NCI-H2196 treated with DMSO at 0.1 percent for 48 hours (cell line): ENCODE data around the gene ZNF316.
"Not testable (repeated sequence)": the region's sequence is repeated elsewhere in the genome, so short reads cannot be mapped to it uniquely, and the experiment has no call there.

Experiments used
- DNase-seq: peaks from one replicate; lab custom pipeline; 2025; ENCODE audit not compliant: unreplicated experiment; lab: John Stamatoyannopoulos, UW

Gene ZNF316

DNA sequence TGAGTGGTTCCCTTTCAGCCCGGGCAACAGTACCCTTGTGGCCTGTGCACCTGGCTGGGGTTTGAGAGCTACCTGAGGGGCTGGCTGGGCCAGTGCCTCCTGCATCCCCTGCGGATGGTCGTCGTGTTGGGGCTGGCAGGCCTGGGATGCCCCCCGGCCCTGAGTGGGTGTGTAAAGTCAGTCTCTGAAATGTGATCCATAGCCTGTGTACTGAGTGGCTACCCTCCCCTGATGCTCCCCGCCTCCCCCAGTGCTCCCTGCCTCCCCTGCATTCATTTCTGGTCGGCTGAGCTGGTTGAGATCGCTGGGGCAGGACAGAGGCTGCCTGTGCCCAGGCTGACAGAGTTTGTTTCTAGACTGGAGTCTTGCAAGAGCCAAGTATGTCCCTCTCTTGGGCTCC is 9.3 kb downstream of the ZNF316 start:
- DNase-seq = no peak

DNA sequence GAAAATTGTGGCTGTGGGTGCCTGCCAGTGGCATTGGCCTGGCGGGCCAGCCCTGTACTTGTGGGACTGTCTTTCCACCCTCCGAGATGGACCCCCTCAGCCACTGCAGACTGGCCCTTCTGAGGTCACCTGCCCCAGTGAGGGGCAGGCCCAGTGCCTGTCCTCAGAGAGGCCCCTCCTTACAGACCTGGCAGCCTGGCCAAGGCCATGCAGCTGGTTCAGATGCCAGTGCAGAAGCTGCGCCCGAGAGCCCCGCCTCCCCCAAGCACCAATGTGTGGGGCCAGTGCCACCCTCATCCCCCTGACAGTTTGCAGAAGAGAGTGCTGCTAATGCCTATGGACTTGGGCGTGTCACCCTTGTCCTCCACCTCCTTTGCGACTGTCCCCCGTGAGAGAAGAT is 10.0 kb downstream of the ZNF316 start:
- no peak for DNase-seq

- no peak for DNase-seq
These were observed 10.4 kb downstream of the ZNF316 start for GRCh38 chr7:6647541-6647940.

GRCh38 chr7:6648066-6648814 is 11.1 kb downstream of the ZNF316 start:
- no peak for DNase-seq

GRCh38 chr7:6648815-6649104 is 11.6 kb downstream of the ZNF316 start:
- DNase-seq = no peak

DNA sequence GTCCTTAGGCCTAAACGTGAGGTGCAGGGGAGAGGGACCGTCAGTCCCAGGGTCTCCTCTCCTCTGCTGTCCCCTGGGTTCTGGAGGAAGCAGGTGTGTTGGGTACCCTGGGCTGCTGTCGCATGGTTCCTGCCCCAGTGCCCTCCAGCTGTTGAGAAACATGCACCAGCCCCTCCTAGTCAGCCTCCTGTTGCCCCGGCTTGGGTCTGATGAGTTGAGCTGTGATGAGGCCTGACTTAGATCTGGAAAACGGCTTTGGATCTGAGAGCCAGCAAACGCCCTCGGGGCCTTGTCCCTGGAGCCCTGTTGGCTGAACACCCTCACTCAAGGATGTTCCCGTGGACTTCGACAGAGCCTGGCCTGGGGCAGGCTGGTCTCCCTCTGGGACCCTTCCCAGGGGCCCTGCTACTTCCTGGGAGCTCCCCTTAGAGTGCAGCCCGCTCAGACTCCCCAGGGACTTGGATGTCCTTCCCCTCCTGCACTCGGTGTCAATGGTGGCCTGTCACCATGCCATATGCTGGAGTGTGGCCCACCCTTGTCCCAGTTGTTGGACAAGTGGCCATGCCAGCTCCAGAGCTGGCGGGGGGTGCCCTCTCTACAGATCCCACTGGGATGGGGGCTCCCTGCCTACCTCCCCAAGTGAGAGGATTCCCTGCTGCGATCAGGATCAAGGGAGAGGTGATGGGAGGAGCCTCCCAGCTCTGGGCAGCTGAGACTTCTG is 12.3 kb downstream of the ZNF316 start:
- DNase-seq = no peak

- DNase-seq = no peak
These were observed 13.0 kb downstream of the ZNF316 start for GRCh38 chr7:6650086-6650485.

GRCh38 chr7:6650521-6651011 is 13.4 kb downstream of the ZNF316 start:
- no peak for DNase-seq

- DNase-seq = no peak
These were observed 14.8 kb downstream of the ZNF316 start for GRCh38 chr7:6651851-6652445.

DNA sequence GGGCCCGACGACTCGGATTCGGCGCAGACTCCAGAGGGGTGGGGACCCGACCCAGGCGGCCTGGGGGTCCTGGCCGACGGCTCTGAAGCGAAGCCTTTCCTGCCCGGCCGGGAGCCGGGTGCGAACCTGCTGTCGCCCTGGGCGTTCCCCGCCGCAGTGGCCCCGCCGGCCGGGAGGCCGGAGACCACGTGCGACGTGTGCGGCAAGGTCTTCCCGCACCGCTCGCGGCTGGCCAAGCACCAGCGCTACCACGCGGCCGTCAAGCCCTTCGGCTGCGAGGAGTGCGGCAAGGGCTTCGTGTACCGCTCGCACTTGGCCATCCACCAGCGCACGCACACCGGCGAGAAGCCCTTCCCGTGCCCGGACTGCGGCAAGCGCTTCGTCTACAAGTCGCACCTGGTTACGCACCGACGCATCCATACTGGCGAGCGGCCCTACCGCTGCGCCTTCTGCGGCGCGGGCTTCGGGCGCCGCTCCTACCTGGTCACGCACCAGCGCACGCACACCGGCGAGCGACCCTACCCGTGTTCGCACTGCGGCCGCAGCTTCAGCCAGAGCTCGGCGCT is 15.4 kb downstream of the ZNF316 start:
- no peak for DNase-seq

DNA sequence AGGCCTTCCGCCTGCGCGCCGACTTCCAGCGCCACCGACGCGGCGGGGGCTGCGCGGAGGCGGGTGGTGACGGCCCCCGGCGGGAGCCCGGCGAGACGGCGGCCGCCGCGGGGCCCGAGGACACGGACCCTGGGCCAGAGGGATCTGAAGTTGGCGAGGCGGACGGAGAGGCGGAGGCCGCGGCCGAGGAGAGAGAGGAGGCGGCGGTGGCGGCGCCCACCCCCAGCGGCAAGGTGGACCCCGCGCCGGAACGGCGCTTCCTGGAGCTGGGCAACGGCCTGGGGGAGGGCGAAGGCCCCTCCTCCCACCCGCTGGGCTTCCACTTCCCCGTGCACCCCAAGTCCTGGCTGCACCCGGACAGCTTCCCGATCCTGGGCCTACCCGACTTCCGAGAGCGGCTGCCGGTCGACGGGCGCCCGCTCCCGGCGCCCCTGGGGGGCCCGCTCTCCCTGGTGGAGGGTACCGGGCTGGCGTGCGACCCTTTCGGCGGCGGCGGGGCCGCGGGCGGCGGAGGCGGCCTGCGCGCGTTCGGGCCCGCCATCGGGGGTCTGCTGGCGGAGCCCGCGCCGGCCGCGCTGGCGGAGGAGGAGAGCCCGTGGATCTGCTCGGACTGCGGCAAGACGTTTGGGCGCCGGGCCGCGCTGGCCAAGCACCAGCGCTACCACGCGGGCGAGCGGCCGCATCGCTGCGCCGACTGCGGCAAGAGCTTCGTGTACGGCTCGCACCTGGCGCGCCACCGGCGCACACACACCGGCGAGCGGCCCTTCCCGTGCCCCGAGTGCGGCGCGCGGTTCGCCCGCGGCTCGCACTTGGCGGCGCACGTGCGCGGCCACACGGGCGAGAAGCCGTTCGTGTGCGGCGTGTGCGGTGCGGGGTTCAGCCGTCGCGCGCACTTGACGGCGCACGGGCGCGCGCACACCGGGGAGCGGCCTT is 16.2 kb downstream of the ZNF316 start:
- DNase-seq = no peak

GRCh38 chr7:6654113-6654841 is 17.2 kb downstream of the ZNF316 start:
- DNase-seq = no peak

DNA sequence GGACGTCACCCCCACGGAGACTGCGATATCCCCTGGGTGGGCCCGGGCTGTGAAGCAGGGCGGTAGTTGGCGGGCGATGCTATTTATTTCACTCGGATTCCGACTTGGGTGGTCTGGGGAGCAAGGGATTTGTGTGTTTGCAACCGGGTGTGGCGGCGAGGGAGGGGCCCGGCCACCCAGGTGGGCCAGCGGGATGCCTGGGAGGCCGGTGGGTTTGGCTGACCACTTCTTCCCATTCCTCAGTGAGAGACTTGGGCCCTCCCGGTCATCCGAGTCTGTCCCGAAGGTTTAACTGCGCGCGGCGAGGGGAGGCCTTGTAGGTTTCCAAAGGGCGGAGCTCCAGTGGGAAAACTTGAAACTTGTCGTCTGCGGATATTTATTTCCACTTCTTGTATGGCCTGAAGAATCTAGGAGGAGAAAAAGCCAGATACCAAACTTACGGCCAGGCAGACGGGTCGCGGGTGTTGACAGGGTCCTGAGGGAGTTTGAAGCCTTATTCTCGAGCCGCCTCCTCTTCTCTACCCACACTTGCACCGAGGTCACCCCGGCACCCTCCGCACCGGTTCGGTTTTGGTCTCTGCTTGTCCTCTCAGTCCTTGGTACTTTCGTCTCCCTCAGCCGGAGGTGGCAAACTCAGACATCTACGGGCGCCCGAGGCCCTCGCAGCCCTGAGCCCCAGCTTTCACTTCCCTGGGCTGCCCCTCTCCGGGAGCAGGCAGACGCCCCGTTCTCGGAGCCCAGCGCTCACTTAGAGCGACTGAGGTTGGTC is 17.9 kb downstream of the ZNF316 start:
- DNase-seq = no peak

DNA sequence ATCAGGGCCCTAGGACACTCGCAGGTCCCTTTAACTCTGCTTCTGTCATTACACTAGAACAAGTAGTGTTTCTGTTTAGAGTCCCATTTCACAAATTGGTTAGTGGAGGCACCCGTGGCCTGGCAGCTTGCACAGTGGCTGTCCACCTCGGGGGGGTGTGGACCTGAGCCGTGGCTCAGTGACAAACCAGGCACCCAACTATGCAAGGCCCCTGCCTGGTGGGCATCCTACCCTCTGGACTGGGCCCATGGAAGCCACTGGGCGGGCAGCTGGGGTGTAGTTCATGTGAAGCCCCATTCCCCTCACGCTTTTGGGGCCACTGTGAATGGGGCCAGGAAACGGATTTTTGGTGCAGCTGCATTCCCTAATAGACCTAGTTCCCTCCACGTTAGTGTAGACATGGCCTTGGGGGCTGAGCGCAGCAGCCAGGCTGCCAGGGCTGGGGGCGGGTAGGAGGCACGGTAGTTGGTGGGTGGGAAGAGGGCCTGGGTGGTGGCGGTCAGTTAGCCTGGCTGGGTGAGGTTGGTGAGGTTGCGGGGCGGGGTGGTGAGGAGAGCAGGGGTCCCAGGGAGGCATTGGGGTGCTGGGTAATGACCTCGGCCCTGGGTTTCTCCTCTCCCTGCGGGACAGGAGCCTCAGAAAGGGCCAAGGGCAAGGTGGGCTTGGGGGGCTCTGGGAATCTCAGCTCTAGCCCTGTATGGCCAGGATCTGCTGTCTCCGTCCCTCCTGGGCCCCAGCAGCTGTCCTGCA is 18.7 kb downstream of the ZNF316 start:
- no peak for DNase-seq

GRCh38 chr7:6656413-6656812 is 19.3 kb downstream of the ZNF316 start:
- no peak for DNase-seq

GRCh38 chr7:6658618-6659345 is 21.7 kb downstream of the ZNF316 start:
- DNase-seq = no peak

- not testable (repeated sequence) for DNase-seq
These were observed 33.7 kb downstream of the ZNF316 start for GRCh38 chr7:6670851-6671250.

GRCh38 chr7:6675807-6676405 is 38.8 kb downstream of the ZNF316 start:
- no peak for DNase-seq
